Prostate gland (tissue), 2 donors: ENCODE data around the gene THBS2.

Source experiments
- POLR2A ChIP-seq: fragments of 450-650 bp; IDR thresholded peaks from one replicate; pipeline ENCODE4 v1.6.1; 2016; ENCODE audit warnings: antibody characterized with exemption, mild to moderate bottlenecking
- TF ChIP-seq, protein P1 (sequence below), 4 experiments: fragments of 200-600 bp in 2 of 4; fragments of 450-650 bp in 2 of 4; sonication (generic) in 2 of 4; IDR thresholded peaks; 1 replicate in 3 of 4; 2 replicates in 1 of 4; pipeline ENCODE4 v1.5.1; 2016 to 2019; ENCODE audit warnings: antibody characterized with exemption in 4 of 4, mild to moderate bottlenecking in 2 of 4, moderate library complexity in 2 of 4

DNA sequence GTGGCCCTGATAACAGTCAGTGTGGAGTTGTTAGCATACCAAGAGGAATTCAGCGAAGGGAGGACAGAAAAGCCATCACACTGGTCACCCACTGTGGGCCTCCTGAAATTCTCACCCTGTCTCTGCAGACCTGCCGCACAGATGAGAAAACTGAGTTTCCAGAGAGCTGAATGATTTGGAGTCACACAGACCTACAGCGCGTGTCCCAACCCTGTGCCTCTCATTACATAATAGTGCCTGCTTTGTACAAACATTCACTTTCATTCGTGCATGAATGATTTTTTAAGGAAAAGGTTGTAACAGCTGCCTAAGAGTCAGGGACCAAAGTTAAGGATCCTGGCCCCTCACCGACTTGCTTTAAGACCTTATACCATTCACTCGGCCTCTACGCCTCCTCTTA lies 62.7 kb downstream of the THBS2 start:
- TF ChIP-seq, protein P1, sequence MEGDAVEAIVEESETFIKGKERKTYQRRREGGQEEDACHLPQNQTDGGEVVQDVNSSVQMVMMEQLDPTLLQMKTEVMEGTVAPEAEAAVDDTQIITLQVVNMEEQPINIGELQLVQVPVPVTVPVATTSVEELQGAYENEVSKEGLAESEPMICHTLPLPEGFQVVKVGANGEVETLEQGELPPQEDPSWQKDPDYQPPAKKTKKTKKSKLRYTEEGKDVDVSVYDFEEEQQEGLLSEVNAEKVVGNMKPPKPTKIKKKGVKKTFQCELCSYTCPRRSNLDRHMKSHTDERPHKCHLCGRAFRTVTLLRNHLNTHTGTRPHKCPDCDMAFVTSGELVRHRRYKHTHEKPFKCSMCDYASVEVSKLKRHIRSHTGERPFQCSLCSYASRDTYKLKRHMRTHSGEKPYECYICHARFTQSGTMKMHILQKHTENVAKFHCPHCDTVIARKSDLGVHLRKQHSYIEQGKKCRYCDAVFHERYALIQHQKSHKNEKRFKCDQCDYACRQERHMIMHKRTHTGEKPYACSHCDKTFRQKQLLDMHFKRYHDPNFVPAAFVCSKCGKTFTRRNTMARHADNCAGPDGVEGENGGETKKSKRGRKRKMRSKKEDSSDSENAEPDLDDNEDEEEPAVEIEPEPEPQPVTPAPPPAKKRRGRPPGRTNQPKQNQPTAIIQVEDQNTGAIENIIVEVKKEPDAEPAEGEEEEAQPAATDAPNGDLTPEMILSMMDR (IDR thresholded peaks at IDR 0.05): no peak
- TF ChIP-seq POLR2A: no peak
